HEK293 (cell line): Measurements from ENCODE around the gene WDR74.

ENCODE experiments used
- GLIS1 ChIP-seq: fragments of 450-650 bp; formaldehyde crosslinking; IDR thresholded peaks from 2 replicates; pipeline ENCODE4 v1.5.1; 2016; ENCODE audit warnings: missing biosample characterization, missing genetic modification characterization
- GLIS2 ChIP-seq: fragments of 450-650 bp; formaldehyde crosslinking; IDR thresholded peaks from 2 replicates; pipeline ENCODE4 v1.5.1; 2016; ENCODE audit warnings: missing biosample characterization, missing genetic modification characterization
- HOXD13 ChIP-seq: sonication (generic); formaldehyde crosslinking; IDR thresholded peaks from 2 replicates; pipeline ENCODE4 v1.8.0; 2022; ENCODE audit warnings: missing genetic modification reagents, borderline replicate concordance
- KLF1 ChIP-seq: fragments of 450-650 bp; formaldehyde crosslinking; IDR thresholded peaks from 2 replicates; pipeline ENCODE4 v1.5.1; 2016; ENCODE audit warnings: missing biosample characterization, missing genetic modification characterization
- KLF9 ChIP-seq: fragments of 450-650 bp; formaldehyde crosslinking; IDR thresholded peaks from 2 replicates; pipeline ENCODE4 v1.5.1; 2016; ENCODE audit warnings: missing biosample characterization, missing genetic modification characterization, low read depth
- OSR2 ChIP-seq: fragments of 450-650 bp; formaldehyde crosslinking; IDR thresholded peaks from 2 replicates; pipeline ENCODE4 v1.5.1; 2016; ENCODE audit warnings: missing biosample characterization, missing genetic modification characterization
- SP2 ChIP-seq: fragments of 450-650 bp; formaldehyde crosslinking; IDR thresholded peaks from 2 replicates; pipeline ENCODE4 v1.5.1; 2016; ENCODE audit warnings: missing biosample characterization, missing genetic modification characterization
- YY1 ChIP-seq: fragments of 450-650 bp; formaldehyde crosslinking; IDR thresholded peaks from 2 replicates; pipeline ENCODE4 v1.5.1; 2018; ENCODE audit warnings: missing biosample characterization, missing genetic modification characterization
- YY2 ChIP-seq: fragments of 450-650 bp; formaldehyde crosslinking; IDR thresholded peaks from 2 replicates; pipeline ENCODE4 v1.5.1; 2016; ENCODE audit warnings: missing biosample characterization, missing genetic modification characterization
- ZBTB17 ChIP-seq: fragments of 450-650 bp; formaldehyde crosslinking; IDR thresholded peaks from 2 replicates; pipeline ENCODE4 v1.5.1; 2016; ENCODE audit warnings: missing biosample characterization, missing genetic modification characterization
- ZBTB20 ChIP-seq: fragments of 450-650 bp; formaldehyde crosslinking; IDR thresholded peaks from 2 replicates; pipeline ENCODE4 v1.5.1; 2016; ENCODE audit warnings: missing biosample characterization, missing genetic modification characterization
- ZFHX2 ChIP-seq: fragments of 450-650 bp; formaldehyde crosslinking; conservative IDR thresholded peaks from 2 replicates; pipeline ENCODE4 v1.5.1; 2016; ENCODE audit warnings: missing biosample characterization, missing genetic modification characterization
- ZNF214 ChIP-seq: fragments of 450-650 bp; formaldehyde crosslinking; IDR thresholded peaks from 2 replicates; pipeline ENCODE4 v1.5.1; 2017; ENCODE audit warnings: missing biosample characterization, mild to moderate bottlenecking, missing genetic modification characterization, borderline replicate concordance
- ZNF24 ChIP-seq: fragments of 450-650 bp; formaldehyde crosslinking; IDR thresholded peaks from 2 replicates; pipeline ENCODE4 v1.5.1; 2016; ENCODE audit warnings: missing biosample characterization, missing genetic modification characterization
- ZNF600 ChIP-seq: fragments of 450-650 bp; formaldehyde crosslinking; IDR thresholded peaks from 2 replicates; pipeline ENCODE4 v1.5.1; 2016; ENCODE audit warnings: missing biosample characterization, missing genetic modification characterization
- ZNF623 ChIP-seq: fragments of 450-650 bp; formaldehyde crosslinking; IDR thresholded peaks from 2 replicates; pipeline ENCODE4 v1.5.1; 2016; ENCODE audit warnings: missing biosample characterization, missing genetic modification characterization
- ZNF626 ChIP-seq: fragments of 450-650 bp; sonication (Bioruptor Pico); formaldehyde crosslinking; IDR thresholded peaks from 2 replicates; pipeline ENCODE4 v1.5.1; 2018; ENCODE audit warnings: missing biosample characterization, missing genetic modification characterization, inconsistent platforms
- ZNF660 ChIP-seq: fragments of 450-650 bp; IDR thresholded peaks from 2 replicates; pipeline ENCODE4 v1.5.1; 2018; ENCODE audit warnings: missing biosample characterization, mild to moderate bottlenecking, missing genetic modification characterization
- ZNF768 ChIP-seq: fragments of 450-650 bp; formaldehyde crosslinking; IDR thresholded peaks from 2 replicates; pipeline ENCODE4 v1.5.1; 2018; ENCODE audit warnings: missing biosample characterization, mild to moderate bottlenecking, missing genetic modification characterization
- ZXDB ChIP-seq: fragments of 450-650 bp; formaldehyde crosslinking; IDR thresholded peaks from 2 replicates; pipeline ENCODE4 v1.5.1; 2016; ENCODE audit warnings: missing biosample characterization, missing genetic modification characterization
- TF ChIP-seq, protein P1 (sequence below): fragments of 450-650 bp; formaldehyde crosslinking; conservative IDR thresholded peaks from 2 replicates; pipeline ENCODE4 v1.5.1; 2016; ENCODE audit warnings: low read depth, missing biosample characterization, missing genetic modification characterization
- TF ChIP-seq, protein P2 (sequence below): fragments of 450-650 bp; formaldehyde crosslinking; IDR thresholded peaks from 2 replicates; pipeline ENCODE4 v1.5.1; 2016; ENCODE audit warnings: missing biosample characterization, missing genetic modification characterization
- TF ChIP-seq, protein P3 (sequence below): fragments of 450-650 bp; formaldehyde crosslinking; IDR thresholded peaks from 2 replicates; pipeline ENCODE4 v1.5.1; 2016; ENCODE audit warnings: missing biosample characterization, missing genetic modification characterization

The WDR74 gene

DNA sequence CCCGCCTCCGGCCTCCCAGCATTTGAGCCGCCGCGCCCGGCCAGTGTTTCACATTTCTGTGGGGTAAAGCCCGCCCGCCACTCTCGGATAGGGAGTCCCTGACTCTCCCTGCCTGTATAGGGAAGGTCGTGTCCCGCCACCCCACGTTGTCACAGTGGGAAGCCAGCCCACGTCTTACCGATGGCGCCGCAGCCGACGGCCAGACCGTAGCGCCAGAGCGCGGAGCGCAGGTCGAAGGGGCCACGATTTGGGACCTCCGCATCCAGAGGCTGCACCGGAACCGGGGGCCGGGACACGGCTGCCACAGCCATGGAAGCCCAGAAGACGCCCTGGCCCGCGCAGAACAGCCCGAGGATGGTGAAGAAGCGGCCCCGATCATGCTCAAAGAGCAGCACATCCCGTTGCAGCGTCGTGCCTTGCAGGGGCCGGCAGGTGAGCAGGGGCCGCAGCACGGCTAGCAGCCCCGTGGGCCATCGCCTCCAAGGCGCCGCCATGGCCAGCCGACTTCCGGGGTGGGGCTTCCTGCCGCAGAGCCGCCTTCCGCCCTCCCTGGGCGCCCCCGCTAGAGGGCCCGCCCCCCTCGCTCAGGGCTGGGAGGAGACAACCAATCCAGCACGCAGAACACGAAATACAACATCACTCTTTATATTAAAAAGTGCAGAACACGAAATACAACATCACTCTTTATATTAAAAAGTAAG lies 47.7 kb downstream of the WDR74 start, which contains the start of gene TMEM223 (continued):
- TF ChIP-seq, protein P1, sequence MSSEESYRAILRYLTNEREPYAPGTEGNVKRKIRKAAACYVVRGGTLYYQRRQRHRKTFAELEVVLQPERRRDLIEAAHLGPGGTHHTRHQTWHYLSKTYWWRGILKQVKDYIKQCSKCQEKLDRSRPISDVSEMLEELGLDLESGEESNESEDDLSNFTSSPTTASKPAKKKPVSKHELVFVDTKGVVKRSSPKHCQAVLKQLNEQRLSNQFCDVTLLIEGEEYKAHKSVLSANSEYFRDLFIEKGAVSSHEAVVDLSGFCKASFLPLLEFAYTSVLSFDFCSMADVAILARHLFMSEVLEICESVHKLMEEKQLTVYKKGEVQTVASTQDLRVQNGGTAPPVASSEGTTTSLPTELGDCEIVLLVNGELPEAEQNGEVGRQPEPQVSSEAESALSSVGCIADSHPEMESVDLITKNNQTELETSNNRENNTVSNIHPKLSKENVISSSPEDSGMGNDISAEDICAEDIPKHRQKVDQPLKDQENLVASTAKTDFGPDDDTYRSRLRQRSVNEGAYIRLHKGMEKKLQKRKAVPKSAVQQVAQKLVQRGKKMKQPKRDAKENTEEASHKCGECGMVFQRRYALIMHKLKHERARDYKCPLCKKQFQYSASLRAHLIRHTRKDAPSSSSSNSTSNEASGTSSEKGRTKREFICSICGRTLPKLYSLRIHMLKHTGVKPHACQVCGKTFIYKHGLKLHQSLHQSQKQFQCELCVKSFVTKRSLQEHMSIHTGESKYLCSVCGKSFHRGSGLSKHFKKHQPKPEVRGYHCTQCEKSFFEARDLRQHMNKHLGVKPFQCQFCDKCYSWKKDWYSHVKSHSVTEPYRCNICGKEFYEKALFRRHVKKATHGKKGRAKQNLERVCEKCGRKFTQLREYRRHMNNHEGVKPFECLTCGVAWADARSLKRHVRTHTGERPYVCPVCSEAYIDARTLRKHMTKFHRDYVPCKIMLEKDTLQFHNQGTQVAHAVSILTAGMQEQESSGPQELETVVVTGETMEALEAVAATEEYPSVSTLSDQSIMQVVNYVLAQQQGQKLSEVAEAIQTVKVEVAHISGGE (tag by site-specific recombination), result peak; percentile 88
- peak; percentile 74 for TF ChIP-seq KLF9 (tag by site-specific recombination)
- peak; percentile 90 for TF ChIP-seq GLIS2 (tag by site-specific recombination)
- TF ChIP-seq ZNF24 (tag by site-specific recombination), result peak; percentile 43; the same call in 1 of the 2 replicates
- peak; percentile 91 for TF ChIP-seq SP2 (tag by site-specific recombination)
- peak; percentile 98 for TF ChIP-seq ZNF600 (tag by site-specific recombination)
- TF ChIP-seq ZNF660 (tag by site-specific recombination), result peak; percentile 13; the same call in 1 of the 2 replicates
- TF ChIP-seq ZBTB17, result peak; percentile 65; the same call in 1 of the 2 replicates
- TF ChIP-seq YY1, result peak; percentile 87
- TF ChIP-seq ZNF626, result no peak
- TF ChIP-seq ZFHX2 (tag by site-specific recombination), result peak; percentile 45
- peak; percentile 54 for TF ChIP-seq KLF1 (tag by site-specific recombination)
- TF ChIP-seq OSR2 (tag by site-specific recombination), result no peak
- peak; percentile 86; the same call in 1 of the 2 replicates for TF ChIP-seq YY2 (tag by site-specific recombination)
- peak; percentile 61; the same call in 1 of the 2 replicates for TF ChIP-seq ZBTB20 (tag by site-specific recombination)
- peak; percentile 58 for TF ChIP-seq GLIS1 (tag by site-specific recombination)
- no peak for TF ChIP-seq ZNF623 (tag by site-specific recombination)
- peak; percentile 99 for TF ChIP-seq ZXDB (tag by site-specific recombination)
- TF ChIP-seq HOXD13 (CRISPR knock-in tag), result no peak; the same call in 1 of the 2 replicates
- TF ChIP-seq, protein P2, sequence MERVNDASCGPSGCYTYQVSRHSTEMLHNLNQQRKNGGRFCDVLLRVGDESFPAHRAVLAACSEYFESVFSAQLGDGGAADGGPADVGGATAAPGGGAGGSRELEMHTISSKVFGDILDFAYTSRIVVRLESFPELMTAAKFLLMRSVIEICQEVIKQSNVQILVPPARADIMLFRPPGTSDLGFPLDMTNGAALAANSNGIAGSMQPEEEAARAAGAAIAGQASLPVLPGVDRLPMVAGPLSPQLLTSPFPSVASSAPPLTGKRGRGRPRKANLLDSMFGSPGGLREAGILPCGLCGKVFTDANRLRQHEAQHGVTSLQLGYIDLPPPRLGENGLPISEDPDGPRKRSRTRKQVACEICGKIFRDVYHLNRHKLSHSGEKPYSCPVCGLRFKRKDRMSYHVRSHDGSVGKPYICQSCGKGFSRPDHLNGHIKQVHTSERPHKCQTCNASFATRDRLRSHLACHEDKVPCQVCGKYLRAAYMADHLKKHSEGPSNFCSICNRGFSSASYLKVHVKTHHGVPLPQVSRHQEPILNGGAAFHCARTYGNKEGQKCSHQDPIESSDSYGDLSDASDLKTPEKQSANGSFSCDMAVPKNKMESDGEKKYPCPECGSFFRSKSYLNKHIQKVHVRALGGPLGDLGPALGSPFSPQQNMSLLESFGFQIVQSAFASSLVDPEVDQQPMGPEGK (tag by site-specific recombination), result peak; percentile 96
- TF ChIP-seq, protein P3, sequence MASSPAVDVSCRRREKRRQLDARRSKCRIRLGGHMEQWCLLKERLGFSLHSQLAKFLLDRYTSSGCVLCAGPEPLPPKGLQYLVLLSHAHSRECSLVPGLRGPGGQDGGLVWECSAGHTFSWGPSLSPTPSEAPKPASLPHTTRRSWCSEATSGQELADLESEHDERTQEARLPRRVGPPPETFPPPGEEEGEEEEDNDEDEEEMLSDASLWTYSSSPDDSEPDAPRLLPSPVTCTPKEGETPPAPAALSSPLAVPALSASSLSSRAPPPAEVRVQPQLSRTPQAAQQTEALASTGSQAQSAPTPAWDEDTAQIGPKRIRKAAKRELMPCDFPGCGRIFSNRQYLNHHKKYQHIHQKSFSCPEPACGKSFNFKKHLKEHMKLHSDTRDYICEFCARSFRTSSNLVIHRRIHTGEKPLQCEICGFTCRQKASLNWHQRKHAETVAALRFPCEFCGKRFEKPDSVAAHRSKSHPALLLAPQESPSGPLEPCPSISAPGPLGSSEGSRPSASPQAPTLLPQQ (tag by site-specific recombination), result 0 out of 2 replicates have a peak, but pooled peaks have one; percentile 13
- TF ChIP-seq ZNF768 (tag by site-specific recombination), result no peak
- no peak for TF ChIP-seq ZNF214 (tag by site-specific recombination)
- TF ChIP-seq, all 188 proteins: peak for 35
